IPS-18a (cell line): Measurements from ENCODE around the gene MYEOV.

Experiments used
- H3K27ac ChIP-seq: one replicate; pipeline ENCODE4 v1.5.1; 2013; ENCODE audit warnings: low read length
- H3K27me3 ChIP-seq: one replicate; pipeline ENCODE4 v1.6.1; 2013; ENCODE audit warnings: mild to moderate bottlenecking, low read length; ENCODE audit not compliant: control insufficient read depth, insufficient read depth
- H3K36me3 ChIP-seq: one replicate; pipeline ENCODE4 v1.6.1; 2013; ENCODE audit warnings: low read depth, low read length; ENCODE audit not compliant: control insufficient read depth
- H3K4me1 ChIP-seq: one replicate; pipeline ENCODE4 v1.6.1; 2013; ENCODE audit warnings: low read depth, low read length; ENCODE audit not compliant: control insufficient read depth
- H3K4me3 ChIP-seq: one replicate; pipeline ENCODE4 v1.5.1; 2013; ENCODE audit warnings: low read length
- H3K9ac ChIP-seq: one replicate; pipeline ENCODE4 v1.6.1; 2013; ENCODE audit warnings: mild to moderate bottlenecking, low read length, moderate library complexity
- H3K9me3 ChIP-seq: one replicate; pipeline ENCODE4 v1.6.1; 2013; ENCODE audit warnings: low read depth, low read length; ENCODE audit not compliant: control insufficient read depth

MYEOV gene

DNA sequence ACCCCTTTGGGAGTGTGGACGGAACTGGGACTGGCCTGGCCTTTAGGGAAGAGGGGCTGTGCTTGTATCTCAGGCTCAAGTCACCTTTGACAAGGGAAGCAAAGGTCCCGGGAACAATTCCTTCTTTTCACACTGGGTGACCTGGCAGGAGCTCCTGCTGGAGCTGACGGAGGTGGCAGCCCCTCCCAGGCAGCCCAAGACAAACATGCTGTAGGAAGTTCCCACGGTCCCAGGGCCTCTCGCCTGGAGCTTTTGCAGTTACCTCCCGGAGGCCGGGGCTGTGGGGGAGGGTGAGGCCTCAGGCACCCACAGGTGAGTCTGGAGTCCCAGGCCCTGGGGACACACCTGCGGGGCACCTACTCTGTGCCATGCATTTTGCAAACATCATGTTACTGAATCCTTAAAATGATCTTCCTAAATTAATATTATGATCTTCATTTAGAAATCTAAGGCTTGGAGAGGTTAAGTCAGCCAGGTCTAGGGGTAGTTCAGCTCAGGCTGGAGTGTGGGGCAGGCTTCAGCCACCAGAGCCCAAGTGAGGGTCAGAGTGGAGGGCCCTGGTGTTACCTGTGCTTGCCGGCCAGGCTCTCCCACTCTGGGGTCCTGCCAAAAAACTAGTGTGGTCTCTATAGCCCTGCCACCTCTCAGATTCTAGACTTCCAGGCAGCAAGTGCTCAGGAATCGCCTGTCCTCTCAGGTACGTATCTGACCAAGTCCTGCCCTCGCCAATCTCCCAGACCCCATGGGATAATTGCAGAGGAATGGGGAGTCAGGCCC, 15.7 kb upstream of the MYEOV start:
- H3K27ac ChIP-seq: no peak overlapping the region
- H3K4me3 ChIP-seq: no peak overlapping the region
- no peaks in the 10 kb centered on the region for H3K9me3 ChIP-seq
- H3K4me1 ChIP-seq: no peaks in the 10 kb centered on the region
- H3K9ac ChIP-seq: no peak overlapping the region
- no peaks in the 10 kb centered on the region for H3K27me3 ChIP-seq
- H3K36me3 ChIP-seq: no peaks in the 10 kb centered on the region

DNA sequence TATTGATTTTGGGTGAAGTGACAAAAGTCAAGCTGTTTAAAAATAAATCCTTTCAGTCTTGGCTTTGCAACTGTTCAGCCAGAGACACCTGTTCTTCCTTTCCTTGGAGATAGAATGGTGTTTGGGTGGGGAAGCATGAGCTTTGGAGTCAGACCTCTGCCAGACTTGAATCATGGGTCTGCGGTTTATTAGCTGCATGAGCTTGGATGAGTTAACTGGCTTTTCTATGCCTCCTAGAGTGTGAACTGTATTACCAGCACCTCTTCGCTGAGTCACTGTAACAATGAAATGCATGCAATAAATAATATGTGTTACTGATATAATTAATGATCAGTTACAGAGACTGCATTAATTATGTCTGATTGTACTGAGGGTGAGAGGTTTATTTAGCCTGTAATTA, 13.5 kb upstream of the MYEOV start:
- no peak overlapping the region for H3K9ac ChIP-seq
- no peak overlapping the region for H3K27ac ChIP-seq
- no peak overlapping the region for H3K4me3 ChIP-seq
- H3K36me3 ChIP-seq: no peaks in the 10 kb centered on the region
- H3K9me3 ChIP-seq: no peaks in the 10 kb centered on the region
- no peaks in the 10 kb centered on the region for H3K27me3 ChIP-seq
- no peaks in the 10 kb centered on the region for H3K4me1 ChIP-seq

DNA sequence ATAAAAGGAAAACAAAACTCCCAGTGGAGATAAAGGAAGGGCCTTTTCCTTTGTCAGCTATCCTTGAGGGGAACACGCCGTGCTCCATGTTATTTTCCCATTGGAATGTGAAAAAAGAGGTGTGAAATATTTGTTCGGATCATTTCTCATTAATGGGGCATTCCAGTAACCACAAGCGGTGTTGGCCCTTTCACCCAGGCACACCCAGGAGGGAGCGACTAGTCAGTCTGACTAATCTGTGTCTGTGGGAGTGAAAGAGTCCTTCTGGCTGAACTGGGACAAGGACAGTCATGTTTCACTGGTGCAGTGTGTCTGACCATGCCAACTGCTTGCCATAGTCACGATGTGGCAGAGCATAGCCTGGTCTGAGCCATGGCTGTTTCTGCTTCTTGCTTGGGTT, 13.0 kb upstream of the MYEOV start:
- no peaks in the 10 kb centered on the region for H3K36me3 ChIP-seq
- H3K9me3 ChIP-seq: no peaks in the 10 kb centered on the region
- no peaks in the 10 kb centered on the region for H3K4me1 ChIP-seq
- no peak overlapping the region for H3K4me3 ChIP-seq
- no peak overlapping the region for H3K27ac ChIP-seq
- no peaks in the 10 kb centered on the region for H3K27me3 ChIP-seq
- H3K9ac ChIP-seq: no peak overlapping the region

DNA sequence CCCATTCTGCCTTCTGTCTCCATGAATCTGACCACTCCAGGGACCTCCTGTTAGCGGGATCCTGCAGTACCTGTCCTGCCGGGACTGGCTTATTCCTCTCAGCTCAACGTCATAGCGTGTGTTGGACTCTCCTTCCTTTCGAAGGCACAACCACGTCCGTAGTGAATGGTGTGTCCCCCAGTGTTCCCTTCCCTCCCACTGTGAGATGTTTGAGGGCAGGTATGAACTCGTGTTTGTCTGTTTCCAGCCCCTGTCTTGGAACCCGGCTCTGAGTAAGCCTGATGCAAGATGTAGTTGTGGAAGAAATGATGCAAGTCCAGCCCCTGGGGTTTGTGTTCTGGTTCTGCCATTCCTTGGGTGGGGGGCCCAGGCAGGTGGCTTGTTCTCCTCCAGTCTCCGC, 10.5 kb upstream of the MYEOV start:
- Histone ChIP-seq H3K27ac (no peak overlapping the region), H3K9ac (no peak overlapping the region), H3K9me3 (no peaks in the 10 kb centered on the region), H3K27me3 (no peaks in the 10 kb centered on the region), H3K36me3 (no peaks in the 10 kb centered on the region), H3K4me1 (peaks cover 7% of the 10 kb centered on the region), H3K4me3 (no peak overlapping the region)

DNA sequence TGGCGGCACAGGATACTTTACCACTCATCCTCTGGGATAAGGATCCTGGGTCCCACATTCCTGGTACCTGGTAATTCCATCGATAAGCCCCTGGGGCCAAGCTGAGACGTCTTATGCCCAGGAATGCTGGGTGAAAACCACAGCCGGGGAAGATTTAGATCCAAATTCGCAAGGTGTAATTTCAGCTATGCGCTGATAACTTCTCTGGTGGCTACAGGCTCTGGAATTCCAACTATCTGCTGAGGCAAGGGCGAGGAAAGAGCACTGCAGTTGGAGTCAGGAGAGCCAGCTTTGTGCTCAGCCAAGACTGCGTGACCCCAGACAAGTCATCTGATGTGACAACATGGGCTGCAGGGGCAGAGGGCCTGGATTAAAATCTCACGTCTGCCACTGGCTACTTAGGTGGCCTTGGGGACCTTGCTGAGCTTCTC, 9.9 kb upstream of the MYEOV start:
- Histone ChIP-seq H3K36me3 (no peaks in the 10 kb centered on the region), H3K4me3 (no peak overlapping the region), H3K4me1 (peaks cover 7% of the 10 kb centered on the region), H3K27me3 (no peaks in the 10 kb centered on the region), H3K9ac (no peak overlapping the region), H3K27ac (no peak overlapping the region), H3K9me3 (no peaks in the 10 kb centered on the region)

DNA sequence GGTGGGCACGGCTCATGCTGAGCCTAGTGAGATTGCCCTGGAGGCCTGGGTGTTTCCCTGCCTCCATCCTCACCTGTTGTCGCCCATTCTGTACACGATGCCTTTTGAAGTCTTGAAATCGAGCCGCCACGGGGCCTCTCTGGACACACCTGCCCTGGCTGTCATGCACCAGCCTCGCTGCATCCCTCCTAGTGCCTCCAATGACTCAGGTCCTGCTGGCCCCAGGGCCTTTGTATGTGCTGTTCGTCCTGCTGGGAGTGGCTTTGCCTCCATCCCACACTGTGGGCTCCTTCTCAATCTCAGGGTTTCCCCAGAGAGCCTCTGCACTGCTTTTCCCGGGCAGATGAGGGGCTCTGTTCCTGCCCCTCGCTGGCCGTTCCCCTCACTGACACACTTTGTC, 8.9 kb upstream of the MYEOV start:
- H3K36me3 ChIP-seq: no peaks in the 10 kb centered on the region
- H3K9me3 ChIP-seq: no peaks in the 10 kb centered on the region
- no peaks in the 10 kb centered on the region for H3K27me3 ChIP-seq
- H3K4me1 ChIP-seq: peaks cover 7% of the 10 kb centered on the region
- H3K4me3 ChIP-seq: no peak overlapping the region
- no peak overlapping the region for H3K27ac ChIP-seq
- no peak overlapping the region for H3K9ac ChIP-seq

DNA sequence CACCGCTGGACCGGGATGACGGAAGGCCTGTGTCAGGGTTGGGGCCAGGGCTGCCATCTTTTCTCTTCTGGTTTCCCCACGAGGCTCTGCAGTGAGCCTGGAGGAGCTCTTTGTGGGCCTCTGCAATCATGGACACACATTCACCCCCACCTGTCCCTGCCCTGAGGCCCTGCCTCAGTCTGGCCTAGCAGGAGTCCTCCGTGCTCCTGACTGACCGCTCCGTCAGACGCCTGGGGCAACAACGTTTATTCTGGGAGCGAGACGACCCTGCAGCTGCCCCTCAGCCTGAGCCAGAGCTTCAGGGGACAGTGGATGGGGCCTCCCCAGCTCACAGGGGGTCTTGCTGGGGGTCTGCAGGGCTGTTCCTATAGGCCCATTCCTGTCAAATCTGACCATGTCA, 8.2 kb upstream of the MYEOV start:
- Histone ChIP-seq H3K4me3 (no peak overlapping the region), H3K27me3 (no peaks in the 10 kb centered on the region), H3K9me3 (no peaks in the 10 kb centered on the region), H3K36me3 (no peaks in the 10 kb centered on the region), H3K4me1 (peaks cover 7% of the 10 kb centered on the region), H3K9ac (no peak overlapping the region), H3K27ac (no peak overlapping the region)

DNA sequence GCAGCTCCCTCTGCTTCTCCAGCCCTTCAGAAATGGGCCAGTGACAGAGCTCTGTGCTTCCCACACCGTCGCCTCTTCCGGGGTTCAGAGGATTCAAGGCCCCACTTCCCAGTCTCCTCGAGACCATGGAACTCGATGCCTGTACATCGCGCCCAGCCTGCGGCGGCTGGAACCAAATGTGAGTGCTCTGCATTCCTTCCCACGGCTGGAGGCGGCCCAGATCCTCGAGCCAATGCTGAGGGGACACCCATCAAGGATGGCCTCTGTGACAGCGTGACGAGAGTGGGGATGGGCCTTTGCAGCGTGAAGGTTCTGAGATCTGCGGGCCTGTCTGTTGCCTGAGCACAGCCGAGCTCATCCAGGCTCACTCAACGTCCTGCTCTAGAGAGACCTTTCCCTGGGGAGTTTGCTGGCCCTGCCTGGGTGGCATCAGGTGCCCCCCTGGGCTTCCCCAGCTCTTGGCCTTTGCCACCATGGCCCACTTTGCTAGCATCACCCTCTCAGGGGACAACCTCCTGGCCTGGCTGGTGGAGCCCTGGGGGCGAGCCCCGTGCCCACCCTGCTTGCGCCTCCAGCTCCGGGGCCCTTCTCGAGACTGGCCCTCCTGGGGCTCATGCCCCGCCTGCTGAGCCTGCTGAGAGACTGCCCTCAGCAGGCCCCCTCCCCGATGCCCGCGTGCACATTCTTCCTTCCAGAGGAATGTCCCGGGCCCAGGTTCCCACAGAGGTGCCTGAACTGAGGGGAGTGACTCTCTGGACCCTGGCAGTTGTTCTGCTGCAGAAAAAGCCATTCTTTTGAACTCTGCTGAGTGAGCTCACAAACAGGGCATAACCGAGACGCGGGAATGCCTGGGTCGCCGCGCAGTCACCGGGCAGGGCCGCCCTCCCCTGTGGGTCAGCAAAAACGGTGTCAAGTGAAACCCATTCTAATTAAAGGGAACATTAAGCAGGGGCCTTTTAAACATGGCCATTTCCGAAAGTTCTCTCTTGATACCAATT, 7.3 kb upstream of the MYEOV start:
- no peak overlapping the region for H3K9ac ChIP-seq
- H3K27ac ChIP-seq: no peak overlapping the region
- H3K9me3 ChIP-seq: no peaks in the 10 kb centered on the region
- H3K4me1 ChIP-seq: peaks cover 7% of the 10 kb centered on the region
- H3K4me3 ChIP-seq: no peak overlapping the region
- H3K27me3 ChIP-seq: no peaks in the 10 kb centered on the region
- H3K36me3 ChIP-seq: no peaks in the 10 kb centered on the region

DNA sequence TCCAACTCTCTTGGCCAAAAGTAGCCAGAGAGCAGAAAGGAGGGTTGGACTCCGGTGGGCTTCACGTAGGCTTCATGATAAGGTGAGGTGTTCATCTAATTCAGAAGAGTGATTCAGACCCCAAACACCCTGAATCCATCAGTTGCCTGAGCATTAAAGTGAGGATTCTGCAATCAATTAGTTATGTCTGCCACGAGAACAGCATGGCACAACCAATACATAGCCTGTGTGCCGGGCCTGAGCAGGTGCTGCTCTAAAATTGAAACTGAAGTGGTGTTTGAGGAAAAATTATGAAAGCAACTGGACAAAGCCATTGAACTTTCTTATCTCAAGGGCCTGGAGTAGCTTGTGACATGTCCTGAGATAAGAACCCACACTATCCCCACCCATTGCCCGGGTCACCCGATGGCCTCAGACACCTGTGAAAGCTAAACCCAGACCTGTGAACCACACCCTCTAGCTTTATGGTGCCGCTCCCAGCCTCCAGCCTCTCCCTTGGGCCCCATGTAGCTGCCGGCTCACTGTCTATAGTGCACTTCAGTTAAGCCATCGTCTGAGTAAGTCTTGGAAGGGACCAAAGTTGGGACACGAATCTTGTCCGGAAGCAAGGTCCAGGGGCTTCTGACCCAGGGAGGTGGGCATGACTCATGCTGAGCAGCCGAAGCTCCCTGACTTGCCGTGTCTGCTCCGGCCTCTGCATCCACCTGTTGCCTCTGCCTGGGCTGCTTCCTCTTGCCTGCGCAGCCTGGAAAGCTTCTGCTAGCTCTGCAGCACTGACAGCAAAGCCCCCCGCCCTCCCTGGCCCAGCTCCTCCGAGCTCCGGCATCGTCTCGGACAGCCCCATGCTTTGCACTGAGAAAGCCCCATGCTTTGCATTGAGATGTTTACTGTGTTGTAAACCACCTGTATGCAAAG, 5.7 kb upstream of the MYEOV start:
- Histone ChIP-seq H3K27ac (no peak overlapping the region), H3K9me3 (no peaks in the 10 kb centered on the region), H3K4me3 (no peak overlapping the region), H3K4me1 (peaks cover 7% of the 10 kb centered on the region), H3K9ac (no peak overlapping the region), H3K36me3 (no peaks in the 10 kb centered on the region), H3K27me3 (no peaks in the 10 kb centered on the region)

DNA sequence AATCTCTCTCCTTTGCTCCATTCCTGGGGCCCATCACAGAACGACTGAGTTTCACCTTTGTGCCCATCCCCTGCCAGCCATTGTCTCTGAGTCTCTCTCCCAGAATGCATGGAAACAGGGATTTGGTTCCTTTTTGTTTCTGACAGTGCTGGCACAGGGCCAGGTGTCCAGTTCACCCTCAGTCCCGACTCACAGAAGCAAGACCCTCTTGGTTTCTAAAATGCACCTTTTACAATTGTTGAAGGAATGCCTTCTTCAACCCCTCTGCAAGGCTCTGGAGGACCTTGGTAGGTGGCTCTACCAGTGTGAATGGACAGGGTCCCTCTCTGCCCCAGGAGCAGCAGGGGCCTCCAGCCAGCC, 5.1 kb upstream of the MYEOV start:
- H3K9me3 ChIP-seq: no peaks in the 10 kb centered on the region
- H3K27me3 ChIP-seq: no peaks in the 10 kb centered on the region
- no peaks in the 10 kb centered on the region for H3K36me3 ChIP-seq
- peaks cover 7% of the 10 kb centered on the region for H3K4me1 ChIP-seq
- H3K27ac ChIP-seq: no peak overlapping the region
- no peak overlapping the region for H3K9ac ChIP-seq
- no peak overlapping the region for H3K4me3 ChIP-seq

DNA sequence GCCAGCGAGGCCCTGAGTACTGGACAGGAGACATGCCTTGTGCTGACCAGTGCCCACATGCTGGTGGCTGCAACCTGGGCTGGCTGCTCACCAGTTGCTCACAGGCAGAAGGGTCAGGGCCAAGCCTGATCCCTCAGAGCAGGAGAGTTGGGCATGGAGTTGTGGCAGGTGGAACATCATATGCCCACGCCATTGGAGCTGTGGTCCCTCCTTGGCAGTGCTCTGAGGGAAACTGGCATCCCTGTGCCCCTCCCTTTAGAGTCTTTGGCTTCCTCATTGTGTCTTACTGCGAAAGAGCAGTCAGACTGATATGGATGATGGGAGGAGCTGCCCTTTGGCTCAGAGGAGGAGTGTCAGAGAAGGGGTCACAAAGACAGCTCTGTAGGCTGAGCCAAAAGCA, 3.1 kb upstream of the MYEOV start:
- Histone ChIP-seq H3K27me3 (no peaks in the 10 kb centered on the region), H3K4me3 (no peak overlapping the region), H3K27ac (no peak overlapping the region), H3K9me3 (no peaks in the 10 kb centered on the region), H3K36me3 (no peaks in the 10 kb centered on the region), H3K9ac (no peak overlapping the region), H3K4me1 (peaks cover 7% of the 10 kb centered on the region)
